ENCODE results near the gene BBS7.

Gene BBS7

DNA sequence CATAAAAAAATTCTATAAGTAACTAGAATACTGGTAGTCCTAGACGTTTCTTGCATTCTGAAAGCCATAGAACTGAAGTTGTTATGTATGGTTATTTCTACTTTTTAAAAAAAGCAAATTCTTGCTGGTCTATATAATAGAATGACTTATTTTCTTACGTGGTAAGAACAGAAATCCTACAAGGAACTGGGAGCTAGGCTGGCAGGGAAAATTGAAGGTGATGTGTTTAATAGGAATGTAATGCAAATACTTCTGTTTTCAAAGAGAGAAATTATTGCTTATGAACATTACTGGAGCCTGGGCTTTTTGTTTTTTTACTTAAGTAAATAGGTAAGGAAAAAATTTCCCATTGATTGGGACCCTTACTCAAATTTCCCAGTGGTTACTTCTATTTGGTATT is 55.5 kb downstream of the BBS7 start:
- DNase-seq (ENCODE audit: low read depth in 1 of 2, low spot score in 1 of 2) = no peak
- Histone ChIP-seq H3K4me3 (replicated peaks; ENCODE audit: insufficient read depth, low read length) (no peak overlapping the region), H3K27me3 (ENCODE audit: insufficient read depth, poor library complexity, severe bottlenecking) (no peaks in the 10 kb centered on the region), H3K27ac (replicated peaks) (no peak overlapping the region)
- TF ChIP-seq CTCF (IDR thresholded peaks at IDR 0.05; ENCODE audit: insufficient read depth, low read length) = no peak
- no peak for TF ChIP-seq SPI1 (IDR thresholded peaks at IDR 0.05; ENCODE audit: borderline replicate concordance, low read depth)
- no peak for TF ChIP-seq GABPA (IDR thresholded peaks at IDR 0.05; ENCODE audit: low read depth)
- no peak for TF ChIP-seq POLR2AphosphoS5 (IDR thresholded peaks at IDR 0.05; ENCODE audit: low read depth)
- TF ChIP-seq, protein P1, sequence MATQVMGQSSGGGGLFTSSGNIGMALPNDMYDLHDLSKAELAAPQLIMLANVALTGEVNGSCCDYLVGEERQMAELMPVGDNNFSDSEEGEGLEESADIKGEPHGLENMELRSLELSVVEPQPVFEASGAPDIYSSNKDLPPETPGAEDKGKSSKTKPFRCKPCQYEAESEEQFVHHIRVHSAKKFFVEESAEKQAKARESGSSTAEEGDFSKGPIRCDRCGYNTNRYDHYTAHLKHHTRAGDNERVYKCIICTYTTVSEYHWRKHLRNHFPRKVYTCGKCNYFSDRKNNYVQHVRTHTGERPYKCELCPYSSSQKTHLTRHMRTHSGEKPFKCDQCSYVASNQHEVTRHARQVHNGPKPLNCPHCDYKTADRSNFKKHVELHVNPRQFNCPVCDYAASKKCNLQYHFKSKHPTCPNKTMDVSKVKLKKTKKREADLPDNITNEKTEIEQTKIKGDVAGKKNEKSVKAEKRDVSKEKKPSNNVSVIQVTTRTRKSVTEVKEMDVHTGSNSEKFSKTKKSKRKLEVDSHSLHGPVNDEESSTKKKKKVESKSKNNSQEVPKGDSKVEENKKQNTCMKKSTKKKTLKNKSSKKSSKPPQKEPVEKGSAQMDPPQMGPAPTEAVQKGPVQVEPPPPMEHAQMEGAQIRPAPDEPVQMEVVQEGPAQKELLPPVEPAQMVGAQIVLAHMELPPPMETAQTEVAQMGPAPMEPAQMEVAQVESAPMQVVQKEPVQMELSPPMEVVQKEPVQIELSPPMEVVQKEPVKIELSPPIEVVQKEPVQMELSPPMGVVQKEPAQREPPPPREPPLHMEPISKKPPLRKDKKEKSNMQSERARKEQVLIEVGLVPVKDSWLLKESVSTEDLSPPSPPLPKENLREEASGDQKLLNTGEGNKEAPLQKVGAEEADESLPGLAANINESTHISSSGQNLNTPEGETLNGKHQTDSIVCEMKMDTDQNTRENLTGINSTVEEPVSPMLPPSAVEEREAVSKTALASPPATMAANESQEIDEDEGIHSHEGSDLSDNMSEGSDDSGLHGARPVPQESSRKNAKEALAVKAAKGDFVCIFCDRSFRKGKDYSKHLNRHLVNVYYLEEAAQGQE (IDR thresholded peaks at IDR 0.05; ENCODE audit: insufficient replicate concordance, low read depth) = no peak

DNA sequence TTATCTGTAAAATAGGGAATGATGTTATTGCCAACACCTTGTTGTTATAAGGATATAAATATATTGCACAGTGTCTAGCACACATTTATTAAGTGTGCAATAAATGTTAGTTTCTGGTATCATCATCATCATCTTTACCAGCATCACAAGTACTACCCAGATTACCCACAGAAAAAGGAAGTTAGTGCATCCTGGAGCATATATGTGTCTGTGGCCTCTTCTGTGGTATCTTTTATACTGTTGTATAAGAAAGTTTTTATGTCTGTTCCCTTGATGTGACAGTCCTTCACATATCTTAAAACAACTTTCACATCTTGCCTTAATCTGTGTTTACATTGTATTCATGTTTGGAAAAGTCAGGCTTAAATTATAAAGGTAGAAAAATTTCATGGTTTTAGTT is 59.2 kb downstream of the BBS7 start:
- TF ChIP-seq SPI1 (IDR thresholded peaks at IDR 0.05; ENCODE audit: borderline replicate concordance, low read depth) = no peak
- TF ChIP-seq CTCF (IDR thresholded peaks at IDR 0.05; ENCODE audit: insufficient read depth, low read length) = no peak
- TF ChIP-seq GABPA (IDR thresholded peaks at IDR 0.05; ENCODE audit: low read depth) = no peak
- TF ChIP-seq, protein P1 (IDR thresholded peaks at IDR 0.05; ENCODE audit: insufficient replicate concordance, low read depth) = no peak
- no peak for TF ChIP-seq POLR2AphosphoS5 (IDR thresholded peaks at IDR 0.05; ENCODE audit: low read depth)
- Histone ChIP-seq H3K27ac (replicated peaks) (no peak overlapping the region), H3K4me3 (replicated peaks; ENCODE audit: insufficient read depth, low read length) (no peak overlapping the region), H3K27me3 (ENCODE audit: insufficient read depth, poor library complexity, severe bottlenecking) (no peaks in the 10 kb centered on the region)
- DNase-seq (ENCODE audit: low read depth in 1 of 2, low spot score in 1 of 2) = no peak

GRCh38 chr4:121806411-121806810 is 63.9 kb downstream of the BBS7 start:
- Histone ChIP-seq H3K27me3 (ENCODE audit: insufficient read depth, poor library complexity, severe bottlenecking) (no peaks in the 10 kb centered on the region), H3K27ac (replicated peaks) (no peak overlapping the region), H3K4me3 (replicated peaks; ENCODE audit: insufficient read depth, low read length) (no peak overlapping the region)
- TF ChIP-seq, protein P1 (IDR thresholded peaks at IDR 0.05; ENCODE audit: insufficient replicate concordance, low read depth) = no peak
- TF ChIP-seq CTCF (IDR thresholded peaks at IDR 0.05; ENCODE audit: insufficient read depth, low read length) (no peak), POLR2AphosphoS5 (IDR thresholded peaks at IDR 0.05; ENCODE audit: low read depth) (no peak), GABPA (IDR thresholded peaks at IDR 0.05; ENCODE audit: low read depth) (no peak), SPI1 (IDR thresholded peaks at IDR 0.05; ENCODE audit: borderline replicate concordance, low read depth) (no peak)
- no peak for DNase-seq (ENCODE audit: low read depth in 1 of 2, low spot score in 1 of 2)
